ENCODE measurements around the gene ANKRD63.

Gene ANKRD63

DNA sequence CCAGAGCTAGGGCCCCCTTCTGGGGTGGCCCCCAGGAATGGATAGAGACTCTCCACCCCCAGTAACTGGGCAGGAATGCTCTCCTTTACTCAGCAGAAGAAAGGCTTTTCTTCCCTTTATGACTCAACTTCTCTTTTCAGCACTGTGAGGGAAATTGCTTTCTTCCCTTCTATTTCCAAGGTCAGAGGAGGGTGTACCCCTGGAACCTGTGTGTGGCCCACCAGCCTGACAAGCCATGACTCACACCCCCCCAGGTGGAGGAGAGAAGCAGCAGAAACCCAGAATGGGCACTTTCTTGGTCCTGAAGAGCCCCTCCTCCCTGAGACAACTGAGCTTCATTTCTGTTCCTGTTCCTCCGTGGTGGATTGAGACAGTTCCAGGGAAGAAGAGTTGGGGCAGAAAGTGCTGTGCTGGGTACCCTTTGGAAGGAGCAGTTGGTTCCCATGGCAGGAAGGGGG, 2.7 kb upstream of the ANKRD63 start:
- TF ChIP-seq, protein P1, sequence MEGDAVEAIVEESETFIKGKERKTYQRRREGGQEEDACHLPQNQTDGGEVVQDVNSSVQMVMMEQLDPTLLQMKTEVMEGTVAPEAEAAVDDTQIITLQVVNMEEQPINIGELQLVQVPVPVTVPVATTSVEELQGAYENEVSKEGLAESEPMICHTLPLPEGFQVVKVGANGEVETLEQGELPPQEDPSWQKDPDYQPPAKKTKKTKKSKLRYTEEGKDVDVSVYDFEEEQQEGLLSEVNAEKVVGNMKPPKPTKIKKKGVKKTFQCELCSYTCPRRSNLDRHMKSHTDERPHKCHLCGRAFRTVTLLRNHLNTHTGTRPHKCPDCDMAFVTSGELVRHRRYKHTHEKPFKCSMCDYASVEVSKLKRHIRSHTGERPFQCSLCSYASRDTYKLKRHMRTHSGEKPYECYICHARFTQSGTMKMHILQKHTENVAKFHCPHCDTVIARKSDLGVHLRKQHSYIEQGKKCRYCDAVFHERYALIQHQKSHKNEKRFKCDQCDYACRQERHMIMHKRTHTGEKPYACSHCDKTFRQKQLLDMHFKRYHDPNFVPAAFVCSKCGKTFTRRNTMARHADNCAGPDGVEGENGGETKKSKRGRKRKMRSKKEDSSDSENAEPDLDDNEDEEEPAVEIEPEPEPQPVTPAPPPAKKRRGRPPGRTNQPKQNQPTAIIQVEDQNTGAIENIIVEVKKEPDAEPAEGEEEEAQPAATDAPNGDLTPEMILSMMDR (IDR thresholded peaks at IDR 0.05), result no peak

DNA sequence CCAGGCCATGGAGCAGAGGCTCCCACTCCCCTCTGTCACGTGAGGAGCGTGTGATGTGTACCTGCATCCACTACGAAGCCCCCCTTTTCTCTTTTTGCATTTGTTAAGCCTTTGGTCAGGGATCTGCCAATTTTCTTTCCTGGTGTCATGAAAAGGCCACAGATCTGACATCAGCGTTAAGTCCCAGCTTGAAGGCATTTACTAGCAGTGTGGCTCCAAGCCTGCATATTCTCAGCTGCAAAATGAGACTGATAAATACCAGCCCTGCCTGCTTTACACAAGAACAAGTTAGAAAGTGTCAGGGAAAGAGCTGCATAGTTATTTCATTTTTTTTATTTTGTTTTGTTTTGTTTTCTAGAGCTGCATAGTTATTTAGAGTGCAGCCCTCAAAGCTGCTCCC, 2.3 kb upstream of the ANKRD63 start:
- TF ChIP-seq, protein P1 (IDR thresholded peaks at IDR 0.05), result no peak

DNA sequence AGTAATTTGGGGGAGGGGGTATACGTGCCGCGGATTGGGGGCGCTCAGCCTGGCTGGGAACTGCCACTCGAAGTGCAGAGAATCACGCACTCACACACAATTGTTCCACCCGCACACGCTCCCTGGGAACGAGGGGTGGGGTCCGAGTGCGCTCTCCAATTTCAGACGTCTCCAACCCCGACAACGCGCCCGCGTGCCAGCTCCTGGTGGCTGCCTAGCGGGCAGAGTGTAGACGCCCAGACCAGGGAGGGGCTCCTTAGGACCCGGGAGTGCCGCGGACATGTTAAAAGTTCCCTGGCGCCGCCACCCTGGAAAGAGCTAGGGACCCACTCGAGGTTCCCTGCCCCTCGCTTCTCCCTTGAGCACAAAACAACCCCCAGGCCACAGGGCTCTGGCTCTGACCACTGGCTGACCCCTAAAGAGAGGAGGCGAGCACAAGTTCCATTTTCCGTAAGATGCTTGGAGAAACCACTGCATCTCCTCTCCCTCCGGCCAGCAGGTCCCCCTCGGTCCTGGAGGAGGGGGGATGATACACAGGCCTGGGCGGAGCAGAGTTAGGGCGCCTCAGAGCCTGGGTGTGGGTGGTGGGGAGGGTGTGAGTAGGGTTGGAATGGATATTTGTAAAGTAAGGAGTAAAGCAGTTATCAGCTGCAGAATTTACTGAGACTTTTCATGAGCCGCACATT, 894 bp upstream of the ANKRD63 start:
- TF ChIP-seq, protein P1 (IDR thresholded peaks at IDR 0.05), result no peak

DNA sequence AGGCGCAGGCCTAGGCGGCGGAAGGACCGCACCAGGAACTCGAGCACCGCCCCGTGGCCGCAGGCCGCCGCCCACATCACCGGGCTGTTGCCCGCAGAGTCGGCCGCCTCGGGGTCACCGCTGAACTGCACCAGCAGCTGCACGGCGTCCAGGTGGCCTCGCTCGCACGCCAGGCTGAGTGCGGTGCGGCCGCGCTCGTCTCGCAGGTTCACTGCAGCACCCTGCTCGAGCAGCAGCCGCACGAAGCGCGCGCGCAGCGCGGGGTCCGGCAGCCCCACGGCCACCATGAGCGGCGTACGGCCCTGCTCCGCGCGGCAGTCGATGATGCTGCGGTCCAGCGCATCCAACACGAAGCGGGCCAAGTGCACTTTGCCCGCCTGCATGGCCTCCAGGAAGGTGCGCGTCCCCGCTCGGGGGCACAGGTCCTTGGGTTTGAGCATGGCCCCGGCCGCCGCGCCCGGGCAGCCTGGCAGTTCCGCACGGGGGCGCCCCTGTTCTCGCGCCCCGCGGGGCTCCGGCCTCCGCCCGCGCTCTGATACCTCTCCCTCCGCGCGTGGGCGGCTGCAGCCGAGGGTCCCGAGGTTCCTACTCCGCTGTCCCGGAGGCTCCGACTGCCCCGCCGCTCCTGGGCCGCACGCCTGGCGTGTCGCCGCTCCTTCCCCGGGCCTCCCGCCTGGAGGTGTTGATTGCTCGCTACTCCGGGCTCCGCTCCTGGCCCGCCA, 556 bp downstream of the ANKRD63 start:
- TF ChIP-seq, protein P1 (IDR thresholded peaks at IDR 0.05), result peak; percentile 47

DNA sequence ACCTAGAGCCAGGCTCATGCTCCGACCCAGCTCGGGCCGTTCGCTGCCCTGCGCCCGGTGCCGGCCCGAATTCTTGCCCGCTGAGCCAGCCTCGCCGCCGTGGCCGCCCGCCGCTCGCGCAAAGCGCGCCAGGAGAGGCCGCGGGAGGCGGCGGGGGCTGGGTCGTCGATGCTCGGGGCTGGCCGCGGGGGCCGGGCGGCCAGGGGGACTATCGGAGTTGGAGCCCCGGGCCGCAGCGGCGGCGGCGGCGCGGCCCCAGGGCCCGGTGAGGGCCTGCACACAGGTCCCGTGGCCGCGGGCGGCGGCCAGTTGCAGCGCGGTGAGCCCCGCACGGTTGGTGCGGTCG, 1.1 kb downstream of the ANKRD63 start:
- TF ChIP-seq, protein P1 (IDR thresholded peaks at IDR 0.05), result no peak

DNA sequence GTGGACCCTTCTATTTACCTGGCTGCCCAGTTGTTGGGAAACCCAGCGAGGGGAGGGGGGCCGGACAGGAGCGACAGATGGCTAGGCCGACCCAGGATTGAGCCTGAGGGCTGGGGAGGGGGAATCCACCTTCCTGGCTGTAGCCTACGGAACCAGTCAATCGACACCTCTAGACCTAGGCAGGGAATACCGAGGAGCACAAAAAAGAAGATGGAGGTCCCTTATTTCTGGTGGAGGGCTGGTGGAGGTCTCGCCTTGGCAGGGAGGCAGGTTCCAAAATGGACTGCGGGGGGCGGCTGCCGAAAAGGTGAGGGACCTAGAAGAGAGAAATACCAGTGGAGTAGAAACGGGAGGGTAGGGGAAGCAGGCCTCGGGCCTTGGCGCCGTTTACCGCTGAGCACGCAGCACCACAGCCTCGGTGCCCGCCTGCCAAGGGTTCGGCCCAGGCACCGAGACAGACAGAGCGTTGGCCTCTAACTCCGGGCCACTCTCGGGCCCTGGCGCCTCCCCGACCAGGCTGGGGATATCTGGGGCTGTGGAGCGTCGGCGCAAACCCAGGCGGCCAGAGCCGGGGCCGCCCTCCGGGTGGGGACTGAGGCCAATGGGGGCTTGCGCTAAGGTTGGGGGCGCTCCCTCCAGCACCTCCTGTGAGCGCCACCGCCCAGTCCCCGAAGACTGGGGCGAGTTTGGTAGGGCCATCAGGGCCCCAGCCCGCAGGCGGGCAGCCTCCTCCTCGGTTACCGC, 1.6 kb downstream of the ANKRD63 start:
- TF ChIP-seq, protein P1 (IDR thresholded peaks at IDR 0.05), result no peak

DNA sequence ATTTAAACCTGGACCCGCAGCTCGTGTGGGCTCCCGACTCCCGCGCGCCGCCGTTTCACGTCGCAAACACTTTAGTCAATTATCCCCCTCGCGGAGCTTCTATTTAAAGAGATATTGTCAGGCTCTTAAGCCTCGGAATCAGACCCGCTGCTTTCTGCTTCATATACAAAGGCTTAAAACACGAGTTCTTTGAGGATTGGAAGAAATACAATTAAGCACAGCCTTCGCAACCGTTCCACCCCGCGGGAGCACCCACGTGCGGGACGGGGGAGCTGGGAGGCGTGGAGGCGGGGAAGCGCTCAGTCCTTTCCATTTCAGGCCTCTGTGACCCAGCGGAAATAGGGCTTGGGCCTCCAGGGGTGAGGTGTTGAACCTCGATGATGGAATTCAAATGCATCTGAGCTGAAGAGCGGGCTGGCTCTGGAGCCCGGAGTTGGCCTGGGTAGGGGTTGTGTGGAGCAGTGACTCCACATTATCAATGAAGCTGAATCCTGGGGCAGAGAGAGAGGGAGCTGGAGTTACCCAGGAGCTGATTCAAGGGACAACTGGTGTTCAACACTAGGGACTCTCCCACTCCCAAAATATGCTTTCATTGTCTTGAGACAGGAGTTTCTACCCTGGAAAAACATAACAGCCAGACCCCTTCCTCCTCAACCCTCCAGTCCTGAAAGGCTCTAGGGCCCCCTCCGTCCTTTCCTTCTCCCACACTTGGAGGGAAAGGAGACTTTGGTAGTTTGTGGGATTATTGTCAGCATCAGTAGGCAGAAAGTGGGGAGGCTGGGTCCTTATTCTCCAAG, 2.4 kb downstream of the ANKRD63 start:
- TF ChIP-seq, protein P1 (IDR thresholded peaks at IDR 0.05), result no peak
